ENCODE results near the gene TTLL11. TPM values are rescaled to one million over a fixed set of nuclear protein-coding genes. Genes with fewer than 3 reads are reported as not detected.

The TTLL11 gene
- total RNA-seq, 2 experiments from 2014 or later = 0.56 to 1.4 TPM

DNA sequence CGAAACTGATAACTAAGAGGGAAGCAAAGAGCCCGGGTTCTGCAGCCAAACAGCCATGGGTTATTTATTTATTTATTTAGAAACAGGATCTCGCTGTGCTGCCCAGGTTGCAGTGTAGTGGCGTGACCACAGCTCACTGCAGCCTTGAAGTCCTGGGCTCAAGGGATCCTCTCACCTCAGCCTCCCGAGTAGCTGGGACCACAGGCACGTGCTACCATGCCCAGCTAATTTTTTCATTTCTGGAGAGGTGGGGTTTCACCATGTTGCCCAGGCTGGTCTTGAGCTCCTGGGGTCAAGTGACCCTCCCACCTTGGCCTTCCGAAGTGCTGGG lies 42.4 kb upstream of the TTLL11 start:
- H3K36me3 Mint-ChIP-seq (ENCODE audit: low read depth) = no peaks in the 10 kb centered on the region
- POLR2A ChIA-PET = no interaction called here

DNA sequence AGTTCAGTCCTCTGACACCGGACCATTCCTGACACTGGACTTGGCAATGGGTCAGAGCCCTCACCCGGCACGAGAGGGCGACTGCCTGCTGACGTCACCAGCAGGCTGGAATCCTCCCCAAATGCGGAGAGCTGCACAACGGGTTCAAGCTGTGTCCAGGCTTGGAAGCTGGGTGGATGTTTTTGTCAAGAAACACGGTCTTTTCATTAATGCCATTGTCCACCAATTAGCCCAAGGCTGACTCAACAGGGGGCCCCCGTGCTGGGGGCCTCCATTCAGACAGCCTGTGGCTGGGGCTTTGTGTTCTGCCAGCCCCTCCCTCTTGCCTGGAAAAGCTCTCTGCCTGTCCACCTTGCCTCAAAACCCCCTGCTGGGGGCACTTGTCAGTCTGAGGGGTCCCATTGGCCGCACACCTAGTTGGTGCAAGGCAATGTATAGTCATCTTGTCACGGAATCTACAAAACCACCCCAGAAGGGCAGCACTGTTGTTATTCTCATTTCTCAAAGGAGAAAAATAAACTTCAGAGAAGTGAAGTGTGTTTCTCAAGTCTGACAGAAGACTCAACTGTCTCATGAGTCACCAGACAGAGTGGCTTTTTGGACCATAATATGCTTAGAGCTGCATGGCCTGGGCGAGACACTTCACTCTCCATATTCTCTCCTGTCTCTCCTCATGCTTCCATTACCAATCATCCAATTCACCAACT lies 41.9 kb upstream of the TTLL11 start:
- ATAC-seq = no peak
- Mint-ChIP-seq H3K27me3 (peaks cover 1% of the 10 kb centered on the region), H3K27ac (no peak overlapping the region), H3K4me1 (ENCODE audit: low read depth) (no peaks in the 10 kb centered on the region), H3K36me3 (ENCODE audit: low read depth) (no peaks in the 10 kb centered on the region), H3K9me3 (no peaks in the 10 kb centered on the region), H3K4me3 (no peak overlapping the region)
- POLR2A ChIA-PET = no interaction called here
- CTCF ChIA-PET = interaction anchor here (1.2 to 6.6 kb wide), 4 partner anchors 10 to 215 kb away, joined by 5 to 38 read pairs (median 7); no protein-coding TSS in a partner anchor
- intact Hi-C loops (cut with micrococcal nuclease) = no loop called here
- TF ChIP-seq, protein P1, sequence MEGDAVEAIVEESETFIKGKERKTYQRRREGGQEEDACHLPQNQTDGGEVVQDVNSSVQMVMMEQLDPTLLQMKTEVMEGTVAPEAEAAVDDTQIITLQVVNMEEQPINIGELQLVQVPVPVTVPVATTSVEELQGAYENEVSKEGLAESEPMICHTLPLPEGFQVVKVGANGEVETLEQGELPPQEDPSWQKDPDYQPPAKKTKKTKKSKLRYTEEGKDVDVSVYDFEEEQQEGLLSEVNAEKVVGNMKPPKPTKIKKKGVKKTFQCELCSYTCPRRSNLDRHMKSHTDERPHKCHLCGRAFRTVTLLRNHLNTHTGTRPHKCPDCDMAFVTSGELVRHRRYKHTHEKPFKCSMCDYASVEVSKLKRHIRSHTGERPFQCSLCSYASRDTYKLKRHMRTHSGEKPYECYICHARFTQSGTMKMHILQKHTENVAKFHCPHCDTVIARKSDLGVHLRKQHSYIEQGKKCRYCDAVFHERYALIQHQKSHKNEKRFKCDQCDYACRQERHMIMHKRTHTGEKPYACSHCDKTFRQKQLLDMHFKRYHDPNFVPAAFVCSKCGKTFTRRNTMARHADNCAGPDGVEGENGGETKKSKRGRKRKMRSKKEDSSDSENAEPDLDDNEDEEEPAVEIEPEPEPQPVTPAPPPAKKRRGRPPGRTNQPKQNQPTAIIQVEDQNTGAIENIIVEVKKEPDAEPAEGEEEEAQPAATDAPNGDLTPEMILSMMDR (IDR thresholded peaks at IDR 0.05) = no peak
- no peak for DNase-seq

More for the DNA sequence above, 42.4 kb upstream of the TTLL11 start:
- Mint-ChIP-seq H3K27me3 (peaks cover 1% of the 10 kb centered on the region), H3K27ac (no peak overlapping the region), H3K9me3 (no peaks in the 10 kb centered on the region), H3K4me1 (ENCODE audit: low read depth) (no peaks in the 10 kb centered on the region), H3K4me3 (no peak overlapping the region)
- no peak for DNase-seq
- CTCF ChIA-PET = interaction anchor here (1.2 to 6.6 kb wide), 5 partner anchors 10 to 215 kb away, joined by 3 to 38 read pairs (median 6); no protein-coding TSS in a partner anchor
- ATAC-seq = no peak
- TF ChIP-seq, protein P1 (IDR thresholded peaks at IDR 0.05) = no peak
- intact Hi-C loops (cut with micrococcal nuclease) = no loop called here

DNA sequence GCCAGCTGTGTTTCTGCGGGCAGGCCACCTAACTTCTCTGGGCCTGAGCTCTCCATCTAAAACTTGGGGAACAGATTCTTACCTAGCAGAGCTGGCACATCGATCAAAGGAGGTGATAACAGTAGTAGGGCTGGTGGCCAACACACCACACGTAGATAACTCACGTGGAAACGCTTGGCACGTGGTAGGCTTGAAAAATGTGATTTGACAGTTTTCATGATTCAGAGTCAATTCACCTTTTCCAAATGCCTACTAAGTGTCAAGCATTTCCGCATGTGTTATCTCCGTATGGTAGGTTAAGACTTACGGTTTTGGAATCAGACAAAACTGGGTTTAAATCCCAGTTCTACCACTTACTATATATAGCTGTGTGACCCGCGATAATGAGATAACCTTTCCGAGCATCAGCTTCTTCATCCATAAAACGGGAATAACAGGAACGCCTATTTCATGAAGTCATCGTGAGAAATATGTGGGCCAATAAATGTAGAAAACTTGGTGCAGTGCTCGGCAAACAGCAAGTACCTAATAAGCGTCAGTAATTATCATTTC lies 41.0 kb upstream of the TTLL11 start:
- DNase-seq = no peak
- peaks cover 6% of the 10 kb centered on the region for H3K27me3 Mint-ChIP-seq
- H3K36me3 Mint-ChIP-seq (ENCODE audit: low read depth) = no peaks in the 10 kb centered on the region
- intact Hi-C loops (cut with micrococcal nuclease) = no loop called here
- no peak overlapping the region for H3K27ac Mint-ChIP-seq
- no peak overlapping the region for H3K4me3 Mint-ChIP-seq
- no peak for ATAC-seq
- CTCF ChIA-PET = interaction anchor here (0.9 to 6.6 kb wide), 4 partner anchors 11 to 216 kb away, joined by 3 to 38 read pairs (median 6); no protein-coding TSS in a partner anchor
- TF ChIP-seq, protein P1 (IDR thresholded peaks at IDR 0.05) = no peak
- H3K4me1 Mint-ChIP-seq (ENCODE audit: low read depth) = no peaks in the 10 kb centered on the region
- H3K9me3 Mint-ChIP-seq = no peaks in the 10 kb centered on the region
- POLR2A ChIA-PET = interaction anchor here (0.9 kb wide), 1 partner anchor 143 kb away, joined by 3 read pairs; no protein-coding TSS in a partner anchor

DNA sequence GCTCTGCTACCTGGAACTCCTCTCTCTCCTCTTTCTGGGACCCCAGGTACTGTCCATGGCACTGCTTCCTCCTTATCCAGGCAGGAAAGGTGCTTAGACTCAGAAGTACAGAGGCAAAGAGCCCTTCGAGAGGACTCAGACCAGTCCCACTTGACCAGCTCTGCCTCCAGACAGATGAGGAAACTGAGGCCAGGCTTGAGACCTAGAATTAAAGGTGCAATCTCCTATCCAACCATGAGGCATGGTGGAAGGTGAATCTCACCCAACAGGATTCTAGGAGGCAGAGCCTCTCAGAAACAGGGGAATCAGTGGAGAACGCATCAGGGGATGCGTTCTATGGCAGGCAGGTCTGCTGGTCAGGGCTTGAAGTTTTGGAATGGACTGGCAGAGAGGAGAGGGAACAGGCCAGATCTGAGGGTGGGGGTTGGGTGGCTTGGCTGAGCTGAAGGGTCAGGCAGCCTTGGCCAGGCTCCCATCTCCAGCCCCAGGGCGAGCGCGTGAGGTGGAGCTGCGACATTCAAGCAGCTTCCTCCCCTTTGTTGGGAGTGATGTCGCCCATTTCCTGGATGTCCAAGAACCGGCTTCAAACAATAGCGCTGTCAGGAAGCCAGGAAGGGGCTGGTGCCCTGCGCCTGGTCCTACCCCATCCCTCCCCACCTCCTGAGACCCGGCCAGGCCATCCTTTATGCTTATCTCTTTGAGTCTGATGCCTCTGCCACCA lies 40.3 kb upstream of the TTLL11 start:
- CTCF ChIA-PET = interaction anchor here (0.7 to 6.6 kb wide), 6 partner anchors 10 to 217 kb away, joined by 3 to 38 read pairs (median 6); no protein-coding TSS in a partner anchor
- TF ChIP-seq, protein P1 (IDR thresholded peaks at IDR 0.05) = no peak
- H3K27ac Mint-ChIP-seq = no peak overlapping the region
- intact Hi-C loops (cut with micrococcal nuclease) = no loop called here
- H3K36me3 Mint-ChIP-seq (ENCODE audit: low read depth) = no peaks in the 10 kb centered on the region
- H3K9me3 Mint-ChIP-seq = no peaks in the 10 kb centered on the region
- no peak for ATAC-seq
- no peak for DNase-seq
- POLR2A ChIA-PET = interaction anchor here (0.9 kb wide), 1 partner anchor 144 kb away, joined by 3 read pairs; no protein-coding TSS in a partner anchor
- H3K27me3 Mint-ChIP-seq = peaks cover 6% of the 10 kb centered on the region
- H3K4me1 Mint-ChIP-seq (ENCODE audit: low read depth) = no peaks in the 10 kb centered on the region
- no peak overlapping the region for H3K4me3 Mint-ChIP-seq

All from activated CD8-positive, alpha-beta T cell treated with anti-CD3 and anti-CD28 coated beads for 36 hours (primary cell).